ENCODE measurements around the gene TTI1.

TTI1 gene

GRCh38 chr20:37943033-37943432, 90.2 kb downstream of the TTI1 start:
- no peak overlapping the region for H3K4me3 ChIP-seq (ENCODE audit: low read length)
- TF ChIP-seq ZNF274 (IDR thresholded peaks at IDR 0.05; ENCODE audit: low read depth, low read length), result no peak

DNA sequence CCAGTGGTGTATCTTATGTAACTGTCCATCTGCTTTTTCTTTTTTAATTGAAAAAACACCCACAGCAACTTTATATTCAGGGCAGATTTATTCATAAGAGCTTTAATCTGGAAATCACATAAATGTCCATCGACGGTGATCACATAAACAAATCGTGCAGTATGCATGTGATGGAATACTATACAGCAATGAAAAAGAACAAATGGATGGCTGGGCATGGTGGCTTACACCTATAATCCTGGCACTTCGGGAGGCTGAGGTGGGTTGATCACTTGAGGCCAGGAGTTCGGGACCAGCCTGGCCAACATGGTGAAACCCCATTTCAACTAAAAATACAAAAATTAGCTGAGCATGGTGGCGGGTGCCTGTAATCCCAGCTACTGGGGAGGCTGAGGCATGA, 91.3 kb downstream of the TTI1 start:
- TF ChIP-seq ZNF274 (IDR thresholded peaks at IDR 0.05; ENCODE audit: low read depth, low read length), result no peak
- H3K4me3 ChIP-seq (ENCODE audit: low read length), result no peak overlapping the region

DNA sequence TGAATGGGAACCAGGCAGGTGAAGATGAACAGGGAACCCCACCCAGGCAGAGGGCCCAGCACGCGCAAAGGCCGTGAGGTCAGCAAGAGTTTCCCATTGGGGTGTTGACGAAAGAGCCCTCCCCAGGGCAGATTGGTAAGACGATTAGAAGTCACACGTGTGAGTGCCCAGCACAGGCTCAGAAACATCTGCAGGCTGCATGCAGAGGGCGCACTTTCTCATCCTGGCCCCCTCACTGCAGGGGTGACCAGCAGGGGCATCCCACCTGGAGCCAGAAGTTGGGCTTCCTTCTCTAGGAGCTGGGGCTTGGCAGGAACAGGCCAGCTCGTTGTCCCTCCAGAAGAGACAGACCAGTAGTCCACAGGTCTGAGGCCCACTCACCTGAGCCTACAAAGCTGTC, 91.9 kb downstream of the TTI1 start:
- TF ChIP-seq ZNF274 (IDR thresholded peaks at IDR 0.05; ENCODE audit: low read depth, low read length), result no peak

DNA sequence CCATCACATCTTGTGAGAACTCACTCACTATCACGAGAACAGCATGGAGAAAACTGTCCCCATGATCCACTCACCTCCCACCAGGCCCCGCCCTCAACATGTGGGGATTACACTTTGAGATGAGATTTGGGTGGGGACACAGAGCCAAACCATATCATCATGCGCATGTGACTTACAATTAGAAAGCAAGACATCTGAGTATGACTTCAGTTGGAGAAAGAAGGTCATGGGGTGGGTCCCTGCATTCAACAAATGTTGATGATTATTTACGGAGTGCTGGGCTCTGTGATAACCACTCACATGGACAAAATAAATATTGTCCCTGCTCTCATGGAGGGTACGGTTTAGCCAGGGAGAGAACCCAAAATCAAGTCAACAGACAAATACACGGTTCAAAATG, 92.4 kb downstream of the TTI1 start:
- no peak for TF ChIP-seq ZNF274 (IDR thresholded peaks at IDR 0.05; ENCODE audit: low read depth, low read length)
- no peak overlapping the region for H3K4me3 ChIP-seq (ENCODE audit: low read length)

More for the DNA sequence above, 91.9 kb downstream of the TTI1 start:
- no peak overlapping the region for H3K4me3 ChIP-seq (ENCODE audit: low read length)

GRCh38 chr20:37939701-37940560, 93.3 kb downstream of the TTI1 start:
- no peak for TF ChIP-seq ZNF274 (IDR thresholded peaks at IDR 0.05; ENCODE audit: low read depth, low read length)
- H3K4me3 ChIP-seq (ENCODE audit: low read length), result no peak overlapping the region

DNA sequence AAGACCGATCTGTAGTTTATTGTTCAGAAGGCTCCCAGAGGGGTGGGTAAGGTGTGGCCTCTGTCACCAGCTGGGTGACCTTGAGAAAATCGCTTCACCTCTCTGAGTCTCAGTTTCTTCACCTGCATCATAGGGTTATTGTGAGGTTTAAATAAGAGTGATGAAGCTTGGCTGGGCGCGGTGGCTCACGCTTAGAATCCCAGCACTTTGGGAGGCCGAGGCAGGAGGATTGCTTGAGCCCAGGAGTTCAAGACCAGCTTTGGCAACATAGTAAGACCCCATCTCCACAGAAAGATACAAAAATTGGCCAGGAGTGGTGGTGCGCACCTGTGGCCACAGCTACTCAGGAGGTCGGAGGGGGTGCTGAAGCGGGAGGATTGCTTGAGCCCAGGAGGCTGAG, 94.3 kb downstream of the TTI1 start:
- TF ChIP-seq ZNF274 (IDR thresholded peaks at IDR 0.05; ENCODE audit: low read depth, low read length), result no peak
- H3K4me3 ChIP-seq (ENCODE audit: low read length), result no peak overlapping the region

- TF ChIP-seq ZNF274 (IDR thresholded peaks at IDR 0.05; ENCODE audit: low read depth, low read length), result no peak
- no peak overlapping the region for H3K4me3 ChIP-seq (ENCODE audit: low read length)
These were observed 95.0 kb downstream of the TTI1 start for GRCh38 chr20:37938181-37938750.

- H3K4me3 ChIP-seq (ENCODE audit: low read length), result no peak overlapping the region
- TF ChIP-seq ZNF274 (IDR thresholded peaks at IDR 0.05; ENCODE audit: low read depth, low read length), result no peak
These were observed 95.6 kb downstream of the TTI1 start for GRCh38 chr20:37937686-37938085.

DNA sequence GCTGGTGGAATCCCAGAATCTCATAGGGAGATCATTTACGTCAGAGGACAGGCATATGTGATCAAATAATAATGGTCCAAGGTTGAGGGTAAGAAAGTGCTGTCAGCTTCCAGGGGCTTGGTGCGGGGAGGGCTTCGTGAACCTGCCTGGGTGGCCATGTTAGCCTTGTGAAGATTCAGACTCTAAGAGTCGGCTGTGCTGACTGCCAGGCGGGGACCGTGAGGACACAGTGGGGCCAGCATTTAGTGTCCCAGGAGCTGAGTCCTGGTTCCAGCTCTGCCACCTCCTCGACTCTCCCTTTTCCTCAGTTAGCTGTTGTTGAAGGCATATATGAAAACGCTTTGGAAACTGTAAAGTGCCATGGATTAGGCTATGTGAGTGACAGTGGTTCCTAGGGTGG, 96.8 kb downstream of the TTI1 start:
- no peak overlapping the region for H3K4me3 ChIP-seq (ENCODE audit: low read length)
- no peak for TF ChIP-seq ZNF274 (IDR thresholded peaks at IDR 0.05; ENCODE audit: low read depth, low read length)

- no peak for TF ChIP-seq ZNF274 (IDR thresholded peaks at IDR 0.05; ENCODE audit: low read depth, low read length)
These were observed 97.2 kb downstream of the TTI1 start for GRCh38 chr20:37936041-37936440.

DNA sequence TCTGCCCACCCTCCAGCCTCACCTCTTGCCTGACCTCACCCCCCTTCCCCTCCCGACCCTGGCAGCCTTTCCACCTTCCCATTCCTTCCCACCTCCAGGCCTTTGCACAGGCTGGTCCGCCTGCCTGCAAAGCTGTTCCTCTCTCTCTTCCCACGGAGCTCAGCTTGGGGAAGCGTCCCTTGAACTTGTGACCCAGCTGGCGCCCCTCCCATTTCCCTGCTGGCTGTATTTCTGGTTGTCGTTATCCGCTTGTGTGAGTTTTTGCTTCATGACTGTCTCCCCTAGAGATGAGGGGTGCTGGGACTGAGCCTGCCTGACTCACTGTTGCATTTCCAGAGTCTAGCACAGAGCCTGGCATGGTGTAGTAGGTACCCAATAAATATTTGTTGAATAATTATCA, 97.8 kb downstream of the TTI1 start:
- H3K4me3 ChIP-seq (ENCODE audit: low read length), result no peak overlapping the region
- no peak for TF ChIP-seq ZNF274 (IDR thresholded peaks at IDR 0.05; ENCODE audit: low read depth, low read length)

More at GRCh38 chr20:37936041-37936440, 97.2 kb downstream of the TTI1 start:
- H3K4me3 ChIP-seq (ENCODE audit: low read length), result no peak overlapping the region

DNA sequence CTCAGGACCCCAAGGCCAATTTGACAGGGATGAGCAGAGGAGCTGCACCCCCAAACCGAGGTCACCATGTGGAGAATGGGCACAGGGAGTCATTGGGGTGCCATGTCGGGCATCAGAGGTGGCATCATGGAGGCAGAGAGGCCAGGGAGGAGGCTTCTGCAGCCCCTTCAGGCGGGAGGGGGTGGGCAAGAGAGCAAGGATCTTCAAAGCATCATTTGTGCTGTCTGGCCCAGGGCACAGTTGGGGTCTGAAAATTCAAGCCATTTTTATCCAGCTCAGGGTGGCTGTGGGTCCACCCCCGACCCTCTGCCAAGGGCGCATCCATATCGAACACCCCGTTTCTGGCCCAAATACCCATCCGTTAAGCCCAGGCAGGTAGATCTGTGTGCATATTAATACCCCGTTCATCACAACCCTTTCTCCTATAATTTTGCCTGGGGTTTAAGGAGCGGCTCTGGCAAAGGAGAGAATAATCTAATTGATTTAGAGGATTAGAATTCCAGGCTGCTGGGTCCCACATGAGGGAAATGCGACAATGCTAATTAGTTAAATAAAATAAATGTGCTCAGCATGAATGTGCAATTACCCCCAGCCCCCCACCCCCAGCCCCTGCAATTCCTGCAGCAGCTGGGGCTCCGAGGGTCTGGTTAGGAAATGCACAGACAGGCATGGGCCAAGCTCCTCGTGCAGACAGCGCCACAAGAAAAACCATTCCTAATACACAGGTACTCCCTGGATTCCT, 98.5 kb downstream of the TTI1 start:
- no peak overlapping the region for H3K4me3 ChIP-seq (ENCODE audit: low read length)
- TF ChIP-seq ZNF274 (IDR thresholded peaks at IDR 0.05; ENCODE audit: low read depth, low read length), result no peak

GRCh38 chr20:37933786-37934633, 99.2 kb downstream of the TTI1 start:
- TF ChIP-seq ZNF274 (IDR thresholded peaks at IDR 0.05; ENCODE audit: low read depth, low read length), result no peak
- H3K4me3 ChIP-seq (ENCODE audit: low read length), result no peak overlapping the region
